K562 (cell line): ENCODE results near the gene PREX1. TPM values are rescaled to one million over a fixed set of nuclear protein-coding genes. Genes with fewer than 3 reads are reported as not detected.

Source experiments
- ATAC-seq: fragments of 200-7000 bp; cut with Tn5 transposase; 3 replicates; pipeline ENCODE4 v1.9.1; 2020; ENCODE audit warnings: moderate library complexity
- BruUV-seq: library from RNA; stranded (reverse); fragments of 400-500 nt; replicated peaks from 2 replicates; lab custom pipeline; 2021; lab: Mats Ljungman, UMichigan
- CTCF ChIA-PET: fragments of 300-600 bp; formaldehyde crosslinking; extraction: SDS; loops from one replicate; lab custom pipeline; 2021; ENCODE audit warnings: low intra/inter-chr PET ratio; lab: Yijun Ruan, JAX
- POLR2A ChIA-PET: fragments of 300-600, 350-650 bp; sonication (Branson Sonifier 250); formaldehyde crosslinking; extraction: SDS; loops from one replicate; lab custom pipeline; 2021; ENCODE audit warnings: antibody characterized with exemption, inconsistent platforms; lab: Yijun Ruan, JAX
- DNase-seq, 4 experiments: peaks; one replicate each; pipeline versions ENCODE4 v3.0.0 to v3.0.0-alpha.2; 2011 to 2018; ENCODE audit warnings: low spot score in 3 of 4, mixed read lengths in 3 of 4; ENCODE audit errors: extremely low read depth in 1 of 4
- FAIRE-seq: peaks from 2 replicates; lab custom pipeline; 2011; peaks lifted over from hg19 to GRCh38; lab: Jason Lieb, UNC
- H2AFZ ChIP-seq: 2 replicates; pipeline ENCODE4 v1.6.0; 2011; ENCODE audit warnings: low read depth, low read length, control low read depth, inconsistent platforms
- H3K27ac ChIP-seq: fragments of 200-600 bp; 3 replicates; pipeline ENCODE4 v1.8.0; 2011; ENCODE audit warnings: low read depth, mild to moderate bottlenecking, control low read depth, inconsistent platforms, low read length, moderate library complexity, mixed read lengths; ENCODE audit errors: extremely low read depth
- H3K27me3 ChIP-seq, 2 experiments: fragments of 300-600 bp in 1 of 2; 2 replicates in 1 of 2; 3 replicates in 1 of 2; pipeline versions ENCODE4 v1.6.0 to v1.8.0; 2011; ENCODE audit warnings: inconsistent platforms in 2 of 2, low read length in 2 of 2, mild to moderate bottlenecking in 1 of 2, mixed read lengths in 1 of 2, moderate library complexity in 1 of 2; ENCODE audit not compliant: control insufficient read depth in 2 of 2, insufficient read depth in 2 of 2
- H3K36me3 ChIP-seq: fragments of 300-600 bp; 3 replicates; pipeline ENCODE4 v1.8.0; 2011; ENCODE audit warnings: mild to moderate bottlenecking, low read length, inconsistent platforms; ENCODE audit not compliant: control insufficient read depth, insufficient read depth
- H3K4me1 ChIP-seq, 2 experiments: fragments of 200-600 bp in 1 of 2; replicated peaks in 1 of 2; 2 replicates in 1 of 2; 3 replicates in 1 of 2; pipeline versions ENCODE4 v1.5.1 to v1.8.0; 2011; ENCODE audit warnings: inconsistent platforms in 2 of 2, low read length in 2 of 2, mild to moderate bottlenecking in 1 of 2, mixed read lengths in 1 of 2, moderate library complexity in 1 of 2; ENCODE audit not compliant: control insufficient read depth in 2 of 2, insufficient read depth in 2 of 2
- H3K4me2 ChIP-seq: 2 replicates; pipeline ENCODE4 v1.6.1; 2011; ENCODE audit warnings: low read length, control low read depth, inconsistent platforms, mixed read lengths; ENCODE audit not compliant: insufficient read depth
- H3K4me3 ChIP-seq: fragments of 200-600 bp; sonication (generic), shearing (Covaris generic); 2 replicates; pipeline ENCODE4 v1.5.1; 2016; ENCODE audit warnings: control low read depth, inconsistent platforms
- H3K79me2 ChIP-seq: fragments of 200-600 bp; 3 replicates; pipeline ENCODE4 v1.8.0; 2011; ENCODE audit warnings: low read length, inconsistent platforms; ENCODE audit not compliant: control insufficient read depth, insufficient read depth
- H3K9ac ChIP-seq, 2 experiments: 2 replicates each; pipeline versions ENCODE4 v1.6.0 to v1.6.1; 2011; ENCODE audit warnings: low read depth in 2 of 2, low read length in 2 of 2, control low read depth in 1 of 2, inconsistent platforms in 1 of 2, mild to moderate bottlenecking in 1 of 2, mixed read lengths in 1 of 2; ENCODE audit not compliant: insufficient read depth in 1 of 2
- H3K9me1 ChIP-seq: one replicate; pipeline ENCODE4 v1.6.0; 2011; ENCODE audit warnings: inconsistent platforms, mild to moderate bottlenecking, low read length, moderate library complexity; ENCODE audit not compliant: control insufficient read depth, insufficient read depth
- H3K9me3 ChIP-seq: replicated peaks from 2 replicates; pipeline ENCODE4 v1.5.1; 2011; ENCODE audit warnings: low read depth, low read length, inconsistent platforms; ENCODE audit not compliant: control insufficient read depth, insufficient read depth
- H4K20me1 ChIP-seq: replicated peaks from 2 replicates; pipeline ENCODE4 v1.6.1; 2011; ENCODE audit warnings: low read length, inconsistent platforms, mixed read lengths; ENCODE audit not compliant: control insufficient read depth, insufficient read depth
- CTBP1 ChIP-seq: fragments of 450-650 bp; IDR thresholded peaks from 2 replicates; pipeline ENCODE4 v1.6.1; 2016; ENCODE audit warnings: borderline replicate concordance
- DIDO1 ChIP-seq: fragments of 450-650 bp; IDR thresholded peaks from 2 replicates; pipeline ENCODE4 v1.6.1; 2016; ENCODE audit warnings: low read depth, missing biosample characterization, missing genetic modification characterization
- HNRNPLL ChIP-seq: fragments of 200-400 bp; formaldehyde crosslinking; IDR thresholded peaks from 2 replicates; pipeline ENCODE4 v1.6.1; 2017; ENCODE audit warnings: low read length, low read depth, mild to moderate bottlenecking; ENCODE audit not compliant: poor library complexity, severe bottlenecking
- WGBS: fragments of 100-300 bp; shearing (Covaris generic); methylation state at CpG from one replicate; pipeline ENCODE4 v1.1.6; 2016; ENCODE audit warnings: low coverage, mixed read lengths; ENCODE audit not compliant: insufficient coverage; ENCODE audit errors: missing lambda C conversion rate; 5-methylcytosine and 5-hydroxymethylcytosine counted together
- in situ Hi-C: fragments of 300-500 bp; cut with MboI; formaldehyde crosslinking; loops from 4 replicates; pipeline ENCODE4 v1.15.0; 2018; ENCODE audit warnings: inconsistent platforms, mixed read lengths
- intact Hi-C: fragments of 100-400 bp; cut with micrococcal nuclease; formaldehyde crosslinking; loops from 2 replicates; pipeline ENCODE4 v1.14.2; 2022
- polyA plus RNA-seq, 8 experiments: library from polyadenylated mRNA; depleted of rRNA in 4 of 8; stranded (reverse) in 5 of 8; unstranded in 3 of 8; fragments of >200 nt; fragmentation: Nextera tagmentation in 2 of 8; fragmentation: Illumina TruSeq in 1 of 8; extraction: Ambion mirVana in 2 of 8; extraction: Trizol in 1 of 8; gene quantifications; 2 replicates each; pipeline versions ENCODE4 v1.2.1 to v1.2.3, GENCODE V29; 2011 to 2014; ENCODE audit warnings: inconsistent platforms in 1 of 8, missing spikeins in 1 of 8
- total RNA-seq, 7 experiments: library from RNA; depleted of rRNA in 6 of 7; stranded (reverse); fragments of >200 nt in 6 of 7; fragmentation: Illumina TruSeq in 2 of 7; extraction: Trizol in 2 of 7; gene quantifications; 2 replicates each; pipeline versions ENCODE4 v1.2.1 to v1.2.3, GENCODE V29; 2011 to 2021; ENCODE audit warnings: low replicate concordance in 1 of 7
- TF ChIP-seq, protein P1 (sequence below), 3 experiments: fragments of 200-800 bp in 1 of 3; fragments of 250-450 bp in 1 of 3; fragments of 450-650 bp in 1 of 3; sonication (Bioruptor Pico) in 1 of 3; sonication (Bioruptor generic) in 1 of 3; formaldehyde crosslinking in 1 of 3; IDR thresholded peaks; 2 replicates each; pipeline versions ENCODE4 v1.6.1 to v1.8.0; 2016 to 2022; ENCODE audit warnings: mild to moderate bottlenecking in 2 of 3, missing genetic modification characterization in 2 of 3, missing compliant biosample characterization in 1 of 3, moderate library complexity in 1 of 3
- TF ChIP-seq, protein P2 (sequence below), 2 experiments: fragments of 450-650 bp in 1 of 2; IDR thresholded peaks; 2 replicates each; pipeline ENCODE4 v1.6.1; 2011 to 2017; ENCODE audit warnings: low read depth in 2 of 2, antibody characterized with exemption in 1 of 2, borderline replicate concordance in 1 of 2, low read length in 1 of 2, mild to moderate bottlenecking in 1 of 2, mixed read lengths in 1 of 2; ENCODE audit not compliant: control insufficient read depth in 1 of 2

The PREX1 gene
- total and polyA plus RNA-seq, 9 of the 15 experiments (the other 6 are each of a cell fraction or from before 2014, with no cell fraction given): 0.37 to 10.4 (median 4.8) TPM

GRCh38 chr20:48633620-48634257 is 194.1 kb downstream of the PREX1 start:
- H3K4me3 ChIP-seq: no peak overlapping the region
- CTCF ChIA-PET: no interaction called here
- H3K9me1 ChIP-seq: peaks cover 2% of the 10 kb centered on the region
- ATAC-seq (no peak), FAIRE-seq (no peak), DNase-seq (no peak)
- H3K9me3 ChIP-seq: no peaks in the 10 kb centered on the region
- H3K9ac ChIP-seq: no peak overlapping the region
- H2AFZ ChIP-seq: no peak overlapping the region
- BruUV-seq: no TSS peak
- POLR2A ChIA-PET: interaction anchor here (0.6 kb wide), 1 partner anchor 27 kb away, joined by 3 read pairs; no protein-coding TSS in a partner anchor
- no peaks in the 10 kb centered on the region for H3K36me3 ChIP-seq
- no peaks in the 10 kb centered on the region for H3K27me3 ChIP-seq
- peaks cover 11% of the 10 kb centered on the region; the same call in 1 of the 2 replicates for H4K20me1 ChIP-seq
- TF ChIP-seq, protein P1, sequence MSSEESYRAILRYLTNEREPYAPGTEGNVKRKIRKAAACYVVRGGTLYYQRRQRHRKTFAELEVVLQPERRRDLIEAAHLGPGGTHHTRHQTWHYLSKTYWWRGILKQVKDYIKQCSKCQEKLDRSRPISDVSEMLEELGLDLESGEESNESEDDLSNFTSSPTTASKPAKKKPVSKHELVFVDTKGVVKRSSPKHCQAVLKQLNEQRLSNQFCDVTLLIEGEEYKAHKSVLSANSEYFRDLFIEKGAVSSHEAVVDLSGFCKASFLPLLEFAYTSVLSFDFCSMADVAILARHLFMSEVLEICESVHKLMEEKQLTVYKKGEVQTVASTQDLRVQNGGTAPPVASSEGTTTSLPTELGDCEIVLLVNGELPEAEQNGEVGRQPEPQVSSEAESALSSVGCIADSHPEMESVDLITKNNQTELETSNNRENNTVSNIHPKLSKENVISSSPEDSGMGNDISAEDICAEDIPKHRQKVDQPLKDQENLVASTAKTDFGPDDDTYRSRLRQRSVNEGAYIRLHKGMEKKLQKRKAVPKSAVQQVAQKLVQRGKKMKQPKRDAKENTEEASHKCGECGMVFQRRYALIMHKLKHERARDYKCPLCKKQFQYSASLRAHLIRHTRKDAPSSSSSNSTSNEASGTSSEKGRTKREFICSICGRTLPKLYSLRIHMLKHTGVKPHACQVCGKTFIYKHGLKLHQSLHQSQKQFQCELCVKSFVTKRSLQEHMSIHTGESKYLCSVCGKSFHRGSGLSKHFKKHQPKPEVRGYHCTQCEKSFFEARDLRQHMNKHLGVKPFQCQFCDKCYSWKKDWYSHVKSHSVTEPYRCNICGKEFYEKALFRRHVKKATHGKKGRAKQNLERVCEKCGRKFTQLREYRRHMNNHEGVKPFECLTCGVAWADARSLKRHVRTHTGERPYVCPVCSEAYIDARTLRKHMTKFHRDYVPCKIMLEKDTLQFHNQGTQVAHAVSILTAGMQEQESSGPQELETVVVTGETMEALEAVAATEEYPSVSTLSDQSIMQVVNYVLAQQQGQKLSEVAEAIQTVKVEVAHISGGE (CRISPR knock-in tag; IDR thresholded peaks at IDR 0.05): peak in 1 of 3 experiments; percentile 30; a peak in 1 of 6 replicates
- TF ChIP-seq CTBP1 (peak; percentile 26; the same call in 1 of the 2 replicates), DIDO1 (tag) (no peak), HNRNPLL (peak; percentile 28)
- TF ChIP-seq, protein P2, sequence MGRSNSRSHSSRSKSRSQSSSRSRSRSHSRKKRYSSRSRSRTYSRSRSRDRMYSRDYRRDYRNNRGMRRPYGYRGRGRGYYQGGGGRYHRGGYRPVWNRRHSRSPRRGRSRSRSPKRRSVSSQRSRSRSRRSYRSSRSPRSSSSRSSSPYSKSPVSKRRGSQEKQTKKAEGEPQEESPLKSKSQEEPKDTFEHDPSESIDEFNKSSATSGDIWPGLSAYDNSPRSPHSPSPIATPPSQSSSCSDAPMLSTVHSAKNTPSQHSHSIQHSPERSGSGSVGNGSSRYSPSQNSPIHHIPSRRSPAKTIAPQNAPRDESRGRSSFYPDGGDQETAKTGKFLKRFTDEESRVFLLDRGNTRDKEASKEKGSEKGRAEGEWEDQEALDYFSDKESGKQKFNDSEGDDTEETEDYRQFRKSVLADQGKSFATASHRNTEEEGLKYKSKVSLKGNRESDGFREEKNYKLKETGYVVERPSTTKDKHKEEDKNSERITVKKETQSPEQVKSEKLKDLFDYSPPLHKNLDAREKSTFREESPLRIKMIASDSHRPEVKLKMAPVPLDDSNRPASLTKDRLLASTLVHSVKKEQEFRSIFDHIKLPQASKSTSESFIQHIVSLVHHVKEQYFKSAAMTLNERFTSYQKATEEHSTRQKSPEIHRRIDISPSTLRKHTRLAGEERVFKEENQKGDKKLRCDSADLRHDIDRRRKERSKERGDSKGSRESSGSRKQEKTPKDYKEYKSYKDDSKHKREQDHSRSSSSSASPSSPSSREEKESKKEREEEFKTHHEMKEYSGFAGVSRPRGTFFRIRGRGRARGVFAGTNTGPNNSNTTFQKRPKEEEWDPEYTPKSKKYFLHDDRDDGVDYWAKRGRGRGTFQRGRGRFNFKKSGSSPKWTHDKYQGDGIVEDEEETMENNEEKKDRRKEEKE (IDR thresholded peaks at IDR 0.05; ENCODE audit: borderline replicate concordance in 1 of 2, control insufficient read depth in 1 of 2, low read depth in 2 of 2, low read length in 1 of 2): peak in 1 of 2 experiments; percentile 61; a peak in 1 of 4 replicates
- H3K27ac ChIP-seq: no peak overlapping the region
- in situ Hi-C loops: no loop called here
- H3K4me1 ChIP-seq: peaks cover 0 to 24% of the 10 kb centered on the region in 2 experiments; a peak in 1 of 5 replicates
- intact Hi-C loops: loop anchor here (10.0 kb wide), 1 partner anchor 471 kb away; no protein-coding TSS in a partner anchor
- no peaks in the 10 kb centered on the region for H3K79me2 ChIP-seq
- WGBS: 9% methylated on average over 9 of the region's 9 CpGs
- H3K4me2 ChIP-seq: no peak overlapping the region
